ENCODE measurements around the gene ASCL5. TPM values are rescaled to one million over a fixed set of nuclear protein-coding genes. Genes with fewer than 3 reads are reported as not detected.

The ASCL5 gene
- total RNA-seq, 1 experiment from 2014 or later, result 0.31 TPM

GRCh38 chr1:201137024-201137392 is 10.0 kb upstream of the ASCL5 start:
- ChIA-PET CTCF (interaction anchor here (1.0 to 1.3 kb wide), 3 partner anchors 12 to 157 kb away, joined by 4 to 5 read pairs (median 4); no protein-coding TSS in a partner anchor), POLR2A (no interaction called here)
- H3K27me3 Mint-ChIP-seq (ENCODE audit: low read depth), result no peaks in the 10 kb centered on the region; the same call in 1 of the 2 replicates
- DNase-seq (ENCODE audit: low spot score) (no peak), ATAC-seq (no peak)
- no peak overlapping the region for H3K4me3 Mint-ChIP-seq
- peaks cover 35% of the 10 kb centered on the region for H3K36me3 Mint-ChIP-seq
- no peaks in the 10 kb centered on the region for H3K4me1 Mint-ChIP-seq
- H3K27ac Mint-ChIP-seq, result no peak overlapping the region
- H3K9me3 Mint-ChIP-seq, result 0 out of 2 replicates have a peak, but pooled peaks cover 3% of the 10 kb centered on the region
- TF ChIP-seq NR1H2 (CRISPR knock-in tag; IDR thresholded peaks at IDR 0.05), result no peak

GRCh38 chr1:201136355-201137023 is 9.5 kb upstream of the ASCL5 start:
- Mint-ChIP-seq H3K27me3 (ENCODE audit: low read depth) (no peaks in the 10 kb centered on the region; the same call in 1 of the 2 replicates), H3K27ac (no peak overlapping the region), H3K36me3 (peaks cover 30% of the 10 kb centered on the region), H3K9me3 (0 out of 2 replicates have a peak, but pooled peaks cover 3% of the 10 kb centered on the region), H3K4me3 (no peak overlapping the region), H3K4me1 (no peaks in the 10 kb centered on the region)
- ATAC-seq (no peak), DNase-seq (ENCODE audit: low spot score) (no peak)
- CTCF ChIA-PET, result interaction anchor here (1.0 to 1.3 kb wide), 2 partner anchors 13 to 48 kb away, joined by 4 to 5 read pairs; no protein-coding TSS in a partner anchor
- POLR2A ChIA-PET, result no interaction called here
- TF ChIP-seq PREB (CRISPR knock-in tag; IDR thresholded peaks at IDR 0.05; ENCODE audit: borderline replicate concordance) (no peak), ESRRA (CRISPR knock-in tag; IDR thresholded peaks at IDR 0.05; ENCODE audit: borderline replicate concordance) (no peak), SOX15 (CRISPR knock-in tag; IDR thresholded peaks at IDR 0.05) (no peak), ZNF121 (CRISPR knock-in tag; IDR thresholded peaks at IDR 0.05) (no peak), SP1 (CRISPR knock-in tag; conservative IDR thresholded peaks at IDR 0.05) (no peak), JUN (CRISPR knock-in tag; IDR thresholded peaks at IDR 0.05) (no peak), E2F5 (CRISPR knock-in tag; IDR thresholded peaks at IDR 0.05) (no peak)

- Mint-ChIP-seq H3K36me3 (peaks cover 23% of the 10 kb centered on the region), H3K27ac (no peak overlapping the region), H3K9me3 (peaks cover 7% of the 10 kb centered on the region), H3K4me3 (no peak overlapping the region), H3K27me3 (ENCODE audit: low read depth) (no peaks in the 10 kb centered on the region; the same call in 1 of the 2 replicates), H3K4me1 (no peaks in the 10 kb centered on the region)
- TF ChIP-seq TP53 (CRISPR knock-in tag; IDR thresholded peaks at IDR 0.05) (no peak), KAT7 (CRISPR knock-in tag; IDR thresholded peaks at IDR 0.05; ENCODE audit: borderline replicate concordance) (no peak), ZNF121 (CRISPR knock-in tag; IDR thresholded peaks at IDR 0.05) (no peak), FOXP4 (CRISPR knock-in tag; IDR thresholded peaks at IDR 0.05) (no peak), HMGA2 (CRISPR knock-in tag; IDR thresholded peaks at IDR 0.05) (no peak), IRF1 (CRISPR knock-in tag; IDR thresholded peaks at IDR 0.05) (no peak), RELA (CRISPR knock-in tag; IDR thresholded peaks at IDR 0.05; ENCODE audit: borderline replicate concordance) (no peak), NR3C1 (CRISPR knock-in tag; conservative IDR thresholded peaks at IDR 0.05; ENCODE audit: low read depth) (no peak), ZNF423 (CRISPR knock-in tag; IDR thresholded peaks at IDR 0.05) (no peak), ESRRA (CRISPR knock-in tag; IDR thresholded peaks at IDR 0.05; ENCODE audit: borderline replicate concordance) (no peak), JUN (CRISPR knock-in tag; IDR thresholded peaks at IDR 0.05) (no peak), ZNF317 (CRISPR knock-in tag; IDR thresholded peaks at IDR 0.05; ENCODE audit: borderline replicate concordance, low read depth) (no peak), TEAD4 (CRISPR knock-in tag; IDR thresholded peaks at IDR 0.05) (no peak), PREB (CRISPR knock-in tag; IDR thresholded peaks at IDR 0.05; ENCODE audit: borderline replicate concordance) (no peak), TCF7 (CRISPR knock-in tag; IDR thresholded peaks at IDR 0.05; ENCODE audit: low read depth) (no peak), ZNF138 (CRISPR knock-in tag; conservative IDR thresholded peaks at IDR 0.05) (no peak)
- DNase-seq (ENCODE audit: low spot score) (no peak), ATAC-seq (no peak)
- ChIA-PET POLR2A (no interaction called here), CTCF (no interaction called here)
These were observed 7.4 kb upstream of the ASCL5 start for GRCh38 chr1:201134405-201134804.

Data from WTC11 (cell line).